T-helper 1 cell treated with Interleukin-12 subunit alpha and Interleukin-12 subunit beta and Interleukin-4 antibody, amounts not matched to agents 30 μg/mL and 1 μg/mL, for 36 hours (primary cell): ENCODE measurements around the gene CD9.

Experiments
- H3K27ac Mint-ChIP-seq: one replicate; pipeline ENCODE4 v1.8.0; 2021; ENCODE audit warnings: mild to moderate bottlenecking, mixed read lengths
- H3K27me3 Mint-ChIP-seq: one replicate; pipeline ENCODE4 v1.8.0; 2021; ENCODE audit warnings: low read depth, mixed read lengths
- H3K36me3 Mint-ChIP-seq: one replicate; pipeline ENCODE4 v1.8.0; 2021; ENCODE audit warnings: low read depth, mixed read lengths
- H3K4me1 Mint-ChIP-seq: one replicate; pipeline ENCODE4 v1.8.0; 2021; ENCODE audit warnings: low read depth, mixed read lengths
- H3K4me3 Mint-ChIP-seq: one replicate; pipeline ENCODE4 v1.8.0; 2021; ENCODE audit warnings: mild to moderate bottlenecking, moderate library complexity, mixed read lengths
- H3K9me3 Mint-ChIP-seq: one replicate; pipeline ENCODE4 v1.8.0; 2021; ENCODE audit warnings: mixed read lengths

CD9 gene

GRCh38 chr12:6231359-6232268 is 31.4 kb downstream of the CD9 start:
- Mint-ChIP-seq H3K27ac (no peak overlapping the region), H3K27me3 (no peaks in the 10 kb centered on the region), H3K4me3 (no peak overlapping the region), H3K36me3 (peaks cover 5% of the 10 kb centered on the region), H3K9me3 (no peaks in the 10 kb centered on the region), H3K4me1 (peaks cover 20% of the 10 kb centered on the region)

GRCh38 chr12:6233121-6233971 is 33.1 kb downstream of the CD9 start:
- H3K36me3 Mint-ChIP-seq = peaks cover 3% of the 10 kb centered on the region
- no peaks in the 10 kb centered on the region for H3K9me3 Mint-ChIP-seq
- no peak overlapping the region for H3K27ac Mint-ChIP-seq
- no peaks in the 10 kb centered on the region for H3K27me3 Mint-ChIP-seq
- no peak overlapping the region for H3K4me3 Mint-ChIP-seq
- peaks cover 20% of the 10 kb centered on the region for H3K4me1 Mint-ChIP-seq

GRCh38 chr12:6234214-6234613 is 34.0 kb downstream of the CD9 start:
- no peaks in the 10 kb centered on the region for H3K9me3 Mint-ChIP-seq
- H3K27me3 Mint-ChIP-seq = no peaks in the 10 kb centered on the region
- H3K4me1 Mint-ChIP-seq = peaks cover 20% of the 10 kb centered on the region
- peaks cover 3% of the 10 kb centered on the region for H3K36me3 Mint-ChIP-seq
- no peak overlapping the region for H3K4me3 Mint-ChIP-seq
- no peak overlapping the region for H3K27ac Mint-ChIP-seq

GRCh38 chr12:6234906-6235305 is 34.7 kb downstream of the CD9 start:
- no peaks in the 10 kb centered on the region for H3K27me3 Mint-ChIP-seq
- no peak overlapping the region for H3K27ac Mint-ChIP-seq
- peaks cover 20% of the 10 kb centered on the region for H3K4me1 Mint-ChIP-seq
- H3K9me3 Mint-ChIP-seq = no peaks in the 10 kb centered on the region
- H3K36me3 Mint-ChIP-seq = peaks cover 3% of the 10 kb centered on the region
- H3K4me3 Mint-ChIP-seq = no peak overlapping the region

GRCh38 chr12:6235499-6235898 is 35.3 kb downstream of the CD9 start:
- Mint-ChIP-seq H3K9me3 (no peaks in the 10 kb centered on the region), H3K4me3 (no peak overlapping the region), H3K27me3 (no peaks in the 10 kb centered on the region), H3K27ac (no peak overlapping the region), H3K36me3 (peaks cover 1% of the 10 kb centered on the region), H3K4me1 (peaks cover 17% of the 10 kb centered on the region)

- Mint-ChIP-seq H3K4me1 (peaks cover 12% of the 10 kb centered on the region), H3K27me3 (no peaks in the 10 kb centered on the region), H3K36me3 (no peaks in the 10 kb centered on the region)
Observed at GRCh38 chr12:6235906-6236640, 35.9 kb downstream of the CD9 start.

GRCh38 chr12:6236641-6236940 is 36.4 kb downstream of the CD9 start:
- Mint-ChIP-seq H3K27ac (no peak overlapping the region), H3K27me3 (no peaks in the 10 kb centered on the region), H3K4me3 (no peak overlapping the region), H3K4me1 (peaks cover 8% of the 10 kb centered on the region), H3K9me3 (no peaks in the 10 kb centered on the region), H3K36me3 (no peaks in the 10 kb centered on the region)

More at GRCh38 chr12:6235906-6236640, 35.9 kb downstream of the CD9 start:
- Mint-ChIP-seq H3K9me3 (no peaks in the 10 kb centered on the region), H3K4me3 (no peak overlapping the region), H3K27ac (no peak overlapping the region)

- H3K4me1 Mint-ChIP-seq = peaks cover 4% of the 10 kb centered on the region
- no peaks in the 10 kb centered on the region for H3K27me3 Mint-ChIP-seq
- H3K27ac Mint-ChIP-seq = no peak overlapping the region
- no peaks in the 10 kb centered on the region for H3K36me3 Mint-ChIP-seq
- H3K4me3 Mint-ChIP-seq = no peak overlapping the region
- H3K9me3 Mint-ChIP-seq = no peaks in the 10 kb centered on the region
Observed at GRCh38 chr12:6237830-6238229, 37.6 kb downstream of the CD9 start.

GRCh38 chr12:6238875-6239274 is 38.7 kb downstream of the CD9 start:
- Mint-ChIP-seq H3K9me3 (no peaks in the 10 kb centered on the region), H3K27ac (no peak overlapping the region), H3K4me1 (no peaks in the 10 kb centered on the region), H3K27me3 (no peaks in the 10 kb centered on the region), H3K36me3 (no peaks in the 10 kb centered on the region), H3K4me3 (no peak overlapping the region)

GRCh38 chr12:6241495-6241894 is 41.3 kb downstream of the CD9 start:
- H3K9me3 Mint-ChIP-seq = no peaks in the 10 kb centered on the region
- no peaks in the 10 kb centered on the region for H3K36me3 Mint-ChIP-seq
- H3K27ac Mint-ChIP-seq = no peak overlapping the region
- no peaks in the 10 kb centered on the region for H3K4me1 Mint-ChIP-seq
- H3K27me3 Mint-ChIP-seq = no peaks in the 10 kb centered on the region
- H3K4me3 Mint-ChIP-seq = no peak overlapping the region

- H3K36me3 Mint-ChIP-seq = no peaks in the 10 kb centered on the region
- H3K4me3 Mint-ChIP-seq = no peak overlapping the region
- H3K9me3 Mint-ChIP-seq = no peaks in the 10 kb centered on the region
- no peaks in the 10 kb centered on the region for H3K4me1 Mint-ChIP-seq
- peaks cover 9% of the 10 kb centered on the region for H3K27me3 Mint-ChIP-seq
- H3K27ac Mint-ChIP-seq = no peak overlapping the region
Observed at GRCh38 chr12:6249580-6249979, 49.4 kb downstream of the CD9 start.

GRCh38 chr12:6250343-6250742 is 50.1 kb downstream of the CD9 start:
- no peaks in the 10 kb centered on the region for H3K9me3 Mint-ChIP-seq
- no peak overlapping the region for H3K27ac Mint-ChIP-seq
- peaks cover 9% of the 10 kb centered on the region for H3K27me3 Mint-ChIP-seq
- no peak overlapping the region for H3K4me3 Mint-ChIP-seq
- H3K36me3 Mint-ChIP-seq = no peaks in the 10 kb centered on the region
- no peaks in the 10 kb centered on the region for H3K4me1 Mint-ChIP-seq

GRCh38 chr12:6253278-6253677 is 53.1 kb downstream of the CD9 start:
- Mint-ChIP-seq H3K4me1 (no peaks in the 10 kb centered on the region), H3K9me3 (no peaks in the 10 kb centered on the region), H3K27ac (no peak overlapping the region), H3K4me3 (no peak overlapping the region), H3K27me3 (peaks cover 9% of the 10 kb centered on the region), H3K36me3 (no peaks in the 10 kb centered on the region)

GRCh38 chr12:6254491-6254890 is 54.3 kb downstream of the CD9 start:
- no peaks in the 10 kb centered on the region for H3K4me1 Mint-ChIP-seq
- H3K4me3 Mint-ChIP-seq = no peak overlapping the region
- no peaks in the 10 kb centered on the region for H3K36me3 Mint-ChIP-seq
- H3K27me3 Mint-ChIP-seq = peaks cover 6% of the 10 kb centered on the region
- no peaks in the 10 kb centered on the region for H3K9me3 Mint-ChIP-seq
- no peak overlapping the region for H3K27ac Mint-ChIP-seq
